Loucy (cell line): Measurements from ENCODE around the gene ZNF639.

Experiments used
- CTCF ChIP-seq: fragments of 200-600 bp; sonication (generic); conservative IDR thresholded peaks from 2 replicates; pipeline ENCODE4 v1.5.1; 2014; ENCODE audit warnings: mild to moderate bottlenecking, antibody characterized with exemption, low read length
- EZH2phosphoT487 ChIP-seq: fragments of 200-600 bp; IDR thresholded peaks from 2 replicates; pipeline ENCODE4 v1.6.1; 2018; ENCODE audit warnings: antibody characterized with exemption, mild to moderate bottlenecking, moderate library complexity, borderline replicate concordance

- TF ChIP-seq EZH2phosphoT487 (no peak), CTCF (no peak)
These were observed 24.7 kb upstream of the ZNF639 start for GRCh38 chr3:179297971-179298725.
